ENCODE measurements around the gene THYN1.

DNA sequence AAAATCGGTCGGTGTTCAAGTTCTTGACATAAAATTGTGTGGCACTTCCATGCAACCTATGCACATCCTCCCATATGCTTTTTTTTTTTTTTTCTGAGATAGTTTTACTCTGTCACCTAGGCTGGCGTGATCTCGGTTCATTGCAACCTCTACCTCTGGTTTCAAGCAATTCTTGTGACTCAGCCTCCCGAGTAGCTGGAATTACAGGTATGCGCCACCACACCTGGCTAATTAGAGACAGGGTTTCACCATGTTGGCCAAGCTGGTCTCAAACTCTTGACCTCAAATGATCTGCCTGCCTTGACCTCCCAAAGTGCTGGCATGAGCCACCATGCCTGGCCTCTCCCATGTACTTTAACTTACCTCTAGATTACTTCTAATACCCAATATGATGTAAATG is 38.0 kb upstream of the THYN1 start:
- TF ChIP-seq, protein P1, sequence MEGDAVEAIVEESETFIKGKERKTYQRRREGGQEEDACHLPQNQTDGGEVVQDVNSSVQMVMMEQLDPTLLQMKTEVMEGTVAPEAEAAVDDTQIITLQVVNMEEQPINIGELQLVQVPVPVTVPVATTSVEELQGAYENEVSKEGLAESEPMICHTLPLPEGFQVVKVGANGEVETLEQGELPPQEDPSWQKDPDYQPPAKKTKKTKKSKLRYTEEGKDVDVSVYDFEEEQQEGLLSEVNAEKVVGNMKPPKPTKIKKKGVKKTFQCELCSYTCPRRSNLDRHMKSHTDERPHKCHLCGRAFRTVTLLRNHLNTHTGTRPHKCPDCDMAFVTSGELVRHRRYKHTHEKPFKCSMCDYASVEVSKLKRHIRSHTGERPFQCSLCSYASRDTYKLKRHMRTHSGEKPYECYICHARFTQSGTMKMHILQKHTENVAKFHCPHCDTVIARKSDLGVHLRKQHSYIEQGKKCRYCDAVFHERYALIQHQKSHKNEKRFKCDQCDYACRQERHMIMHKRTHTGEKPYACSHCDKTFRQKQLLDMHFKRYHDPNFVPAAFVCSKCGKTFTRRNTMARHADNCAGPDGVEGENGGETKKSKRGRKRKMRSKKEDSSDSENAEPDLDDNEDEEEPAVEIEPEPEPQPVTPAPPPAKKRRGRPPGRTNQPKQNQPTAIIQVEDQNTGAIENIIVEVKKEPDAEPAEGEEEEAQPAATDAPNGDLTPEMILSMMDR (IDR thresholded peaks at IDR 0.05; ENCODE audit: low read depth, low read length), result no peak
- no peak for TF ChIP-seq POLR2A (IDR thresholded peaks at IDR 0.05; ENCODE audit: extremely low read depth, insufficient read length)

Data from NB4 (cell line).